COLO668 (cell line): ENCODE data around the gene MRPL23.

Experiments
- DNase-seq: peaks from one replicate; lab custom pipeline; 2025; ENCODE audit not compliant: unreplicated experiment; lab: John Stamatoyannopoulos, UW

Gene MRPL23

GRCh38 chr11:1946812-1947484 is at the start of gene MRPL23:
Gene MRPL23, plus strand, starts transcription at chr11:1947332. Its CDS starts 31 bp downstream, at chr11:1947363.
- DNase-seq = no peak

DNA sequence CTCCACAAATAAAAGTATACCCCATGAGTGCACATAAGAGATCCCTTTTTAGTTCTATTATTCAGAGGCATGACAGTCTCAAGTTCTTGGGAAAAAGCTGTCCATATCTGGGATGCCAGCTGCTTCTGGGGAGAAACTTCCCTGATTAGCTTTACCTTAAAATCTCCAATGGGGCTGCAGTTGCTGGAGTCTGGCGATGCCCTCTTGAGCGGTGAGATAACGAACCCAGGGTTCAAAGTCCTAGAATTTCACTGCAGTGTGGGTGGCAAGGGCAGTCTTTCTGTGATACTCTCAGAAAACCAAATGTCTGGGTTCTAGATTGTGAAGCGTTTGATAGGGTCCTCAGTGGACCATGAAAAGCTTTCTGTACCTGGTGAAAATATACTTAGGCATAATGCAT is 48.0 kb upstream of the MRPL23 start:
- DNase-seq = no peak

GRCh38 chr11:1899686-1900085 is 47.4 kb upstream of the MRPL23 start:
- DNase-seq = no peak

DNA sequence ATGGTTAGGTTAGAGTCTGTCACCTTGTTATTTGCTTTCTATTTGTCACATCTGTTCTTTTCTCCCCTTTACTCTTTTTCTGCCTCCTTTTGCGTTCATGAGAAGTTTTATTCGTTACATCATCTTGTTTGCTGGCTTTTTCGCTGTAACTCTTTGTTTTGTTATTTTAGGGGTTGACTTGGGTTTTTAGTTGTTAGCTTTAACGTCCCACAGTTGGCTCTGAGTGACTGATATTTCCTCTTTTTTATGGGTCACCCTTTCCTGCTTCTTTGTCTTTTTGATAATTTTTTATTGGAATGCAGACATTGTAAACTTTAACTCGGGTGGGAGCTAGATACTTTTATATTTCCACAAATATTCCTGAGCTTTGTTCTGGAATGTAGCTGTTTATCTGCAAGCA is 41.0 kb upstream of the MRPL23 start:
- no peak for DNase-seq

DNA sequence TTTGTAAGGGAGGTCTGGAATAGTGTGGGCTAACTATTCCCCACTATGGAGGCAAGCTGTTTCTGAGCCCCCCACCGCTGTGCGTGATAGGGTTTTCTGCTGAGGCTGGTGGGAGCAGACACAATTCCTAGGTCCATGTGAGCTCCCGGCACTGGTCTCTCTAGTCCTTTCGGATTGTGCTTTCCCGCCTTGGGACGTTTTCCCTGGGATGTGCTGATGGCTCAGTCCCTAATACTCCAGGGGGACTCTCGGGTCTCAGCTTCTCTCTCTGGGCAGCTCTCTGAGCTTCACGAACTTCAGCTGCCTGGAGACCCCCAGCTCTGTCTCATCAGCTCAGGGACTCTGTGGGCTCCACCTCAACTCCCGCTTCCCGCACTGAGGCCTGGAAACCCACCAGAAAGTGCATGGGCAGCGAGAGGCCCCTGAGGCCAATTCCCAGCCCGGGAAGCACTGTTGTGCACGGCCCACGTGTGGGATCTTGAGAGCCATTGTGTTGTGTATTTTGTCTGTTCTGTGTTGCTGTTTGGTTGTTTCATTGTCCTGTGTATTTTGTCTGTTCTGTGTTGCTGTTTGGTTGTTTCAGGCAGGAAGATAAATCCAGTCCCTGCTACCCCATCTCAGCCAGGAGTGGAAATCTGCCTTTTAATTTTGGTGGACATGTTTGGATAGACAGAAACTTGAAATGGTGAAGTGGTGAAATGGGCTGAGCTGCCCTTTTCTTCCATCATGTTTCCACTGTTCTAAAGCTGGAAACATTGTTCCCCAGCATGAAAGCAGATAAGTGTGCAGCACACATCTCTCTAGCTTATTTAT is 40.3 kb upstream of the MRPL23 start:
- no peak for DNase-seq

DNA sequence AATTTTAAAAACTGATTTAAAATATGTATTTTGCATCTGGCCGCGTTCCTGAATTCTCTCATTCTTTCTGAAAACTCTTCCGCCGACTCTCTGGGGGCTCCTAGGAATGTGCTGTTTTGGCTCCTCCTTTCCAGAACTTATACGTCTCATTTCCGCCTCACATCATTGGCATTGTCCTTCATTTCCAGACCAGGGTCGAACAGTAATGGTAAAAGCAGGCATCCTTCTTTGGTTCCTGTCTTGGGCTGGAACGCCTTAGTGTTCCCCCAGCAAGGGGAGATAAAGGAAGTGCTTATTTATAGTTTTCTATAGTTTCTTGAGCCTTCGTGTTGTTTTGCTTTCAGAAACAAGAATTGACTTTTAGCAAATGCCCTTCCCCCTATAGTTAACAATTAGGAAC is 38.5 kb upstream of the MRPL23 start:
- no peak for DNase-seq

- DNase-seq = no peak
Measured at GRCh38 chr11:1909524-1909923, 37.6 kb upstream of the MRPL23 start.

GRCh38 chr11:1912289-1912878 is 34.7 kb upstream of the MRPL23 start:
- DNase-seq = no peak

DNA sequence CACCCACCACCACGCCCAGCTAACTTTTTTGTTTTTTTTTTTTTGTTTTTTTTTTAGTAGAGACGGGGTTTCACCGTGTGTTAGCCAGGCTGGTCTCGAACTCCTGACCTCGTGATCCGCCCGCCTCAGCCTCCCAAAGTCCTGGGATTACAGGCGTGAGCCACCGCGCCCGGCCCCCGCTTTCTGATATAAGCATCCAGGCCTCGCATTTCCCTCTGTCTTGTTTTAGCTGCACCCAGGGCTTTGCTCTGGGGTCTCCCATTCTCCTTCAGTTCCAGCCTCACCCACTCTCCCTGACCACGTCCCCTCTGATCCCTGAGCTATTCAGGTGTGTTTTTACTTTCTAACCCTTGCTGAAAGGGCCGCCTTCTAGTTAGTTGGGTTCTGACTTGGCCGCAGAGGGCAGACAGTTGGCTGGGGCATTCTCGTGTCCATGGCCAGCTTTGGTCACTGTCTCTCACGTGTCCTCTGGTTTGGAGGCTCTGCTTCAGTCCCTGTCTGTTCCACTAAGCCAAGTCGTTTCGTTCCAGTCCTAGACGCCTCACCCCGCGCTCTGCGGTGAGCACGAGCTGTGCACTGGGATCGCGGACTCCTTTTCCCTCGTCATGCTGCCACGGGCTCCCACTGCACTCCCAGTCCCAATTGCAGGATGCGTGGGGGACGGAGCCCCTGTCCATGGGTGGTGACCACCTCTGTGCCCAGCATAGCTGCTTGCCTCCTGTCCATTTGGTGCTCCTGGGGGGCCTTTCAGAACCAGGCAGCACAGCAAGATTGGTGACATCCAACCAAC is 33.7 kb upstream of the MRPL23 start:
- DNase-seq = no peak

- DNase-seq = no peak
Measured at GRCh38 chr11:1915795-1916131, 31.4 kb upstream of the MRPL23 start.

- no peak for DNase-seq
Measured at GRCh38 chr11:1916132-1916985, 30.8 kb upstream of the MRPL23 start.

GRCh38 chr11:1916986-1917522 is 30.1 kb upstream of the MRPL23 start:
- no peak for DNase-seq

DNA sequence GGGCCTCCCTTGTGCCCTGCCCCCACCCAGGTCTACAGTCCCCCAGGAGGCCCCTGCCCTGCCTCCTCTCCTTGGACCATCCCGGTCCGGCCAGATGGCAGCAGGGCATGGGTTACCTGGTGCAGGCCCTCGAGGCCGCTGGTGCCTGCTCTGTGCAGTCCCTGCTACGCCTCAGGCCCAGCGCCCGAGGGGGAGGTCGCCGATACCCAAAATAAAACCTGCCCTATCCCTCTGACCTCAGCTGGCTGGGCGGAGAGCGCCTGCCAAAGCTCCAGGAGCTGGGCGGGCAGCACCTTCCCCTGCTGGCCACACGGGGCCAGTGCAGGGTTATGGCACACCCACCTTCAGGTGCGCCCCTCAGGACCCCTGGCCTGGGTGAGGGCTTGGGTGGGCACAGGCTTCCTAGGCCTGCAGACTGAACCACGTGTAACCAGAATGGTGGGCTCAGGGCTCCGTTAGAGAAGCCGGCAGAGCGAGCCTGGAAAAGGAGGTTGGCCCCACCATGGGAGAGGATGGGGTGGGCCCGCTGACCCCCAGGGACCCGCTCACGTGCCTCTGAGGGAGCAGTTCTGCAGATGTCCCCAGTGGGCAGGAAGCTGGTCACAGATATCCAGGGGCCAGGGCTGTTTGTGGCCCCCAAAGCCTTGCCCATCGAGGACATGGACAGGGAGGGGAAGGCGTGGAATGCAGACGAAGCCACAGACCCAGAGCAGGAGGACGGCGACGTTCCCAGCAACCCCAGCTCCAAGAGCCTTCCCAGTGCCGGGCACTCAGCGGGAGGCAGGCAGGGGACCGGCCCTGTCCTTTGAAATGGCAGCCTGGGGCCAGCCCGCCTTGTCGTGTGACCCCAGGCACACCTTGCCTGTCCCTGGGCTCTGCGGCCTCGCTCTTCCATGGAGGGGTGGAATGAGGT is 29.4 kb upstream of the MRPL23 start:
- no peak for DNase-seq

GRCh38 chr11:1918436-1919315 is 28.5 kb upstream of the MRPL23 start:
- DNase-seq = no peak

DNA sequence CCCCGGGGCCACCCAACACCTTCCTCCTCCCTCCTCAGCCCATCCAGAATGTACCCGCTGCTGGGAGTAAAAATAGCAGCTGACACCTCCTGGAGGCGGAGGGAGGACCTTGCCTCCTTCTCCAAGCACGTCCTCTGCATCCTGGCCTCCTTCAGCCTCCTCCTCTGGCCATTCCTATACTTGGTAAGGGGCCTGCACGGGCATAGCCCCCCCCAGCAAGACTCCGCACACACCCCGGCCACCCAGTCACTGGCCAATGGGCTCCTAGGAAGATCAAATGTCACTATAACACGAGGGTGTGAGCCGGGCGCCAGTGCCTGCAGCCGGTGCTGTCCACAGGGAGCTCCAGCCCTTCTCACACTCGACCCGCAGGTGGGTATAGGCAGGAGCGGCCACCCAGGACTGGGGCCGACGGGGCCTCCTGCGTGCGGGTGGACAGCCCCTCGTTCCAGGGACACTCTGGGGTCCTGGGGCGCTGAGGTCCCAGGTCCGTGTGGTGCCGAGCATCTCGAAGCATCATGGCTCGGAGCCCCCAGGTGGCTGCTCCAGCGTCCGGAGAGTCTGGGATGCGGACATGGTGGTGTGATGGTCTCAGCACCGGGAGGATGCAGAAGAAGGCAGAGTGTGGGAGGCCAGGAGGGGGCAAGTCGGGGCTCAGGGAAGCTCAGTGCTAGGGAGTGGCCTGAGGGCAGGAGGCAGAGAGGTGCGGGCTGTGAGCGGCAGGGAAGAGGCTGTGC is 27.6 kb upstream of the MRPL23 start, which contains the start of gene TNNT3:
Gene TNNT3 (plus strand): TSS at position 313 of the 737 bp plus-strand sequence. CDS start 3,172 bp downstream, outside the sequence.
- DNase-seq = no peak

GRCh38 chr11:1920128-1920908 is 26.8 kb upstream of the MRPL23 start:
- no peak for DNase-seq
